PFSK-1 (cell line): ENCODE data around the gene WBP1L.

ENCODE experiments used
- POLR2AphosphoS5 ChIP-seq: IDR thresholded peaks from 2 replicates; pipeline ENCODE4 v1.6.1; 2012; ENCODE audit warnings: low read depth, mild to moderate bottlenecking, control low read depth, low read length, moderate library complexity
- REST ChIP-seq, 2 experiments: IDR thresholded peaks; 2 replicates each; pipeline versions ENCODE4 v1.6.1 to v1.8.0; 2011 to 2012; ENCODE audit warnings: low read depth in 2 of 2, low read length in 2 of 2, control low read depth in 1 of 2, inconsistent platforms in 1 of 2, mild to moderate bottlenecking in 1 of 2, moderate library complexity in 1 of 2; ENCODE audit not compliant: insufficient read depth in 1 of 2
- SIN3A ChIP-seq: IDR thresholded peaks from 2 replicates; pipeline ENCODE4 v1.6.1; 2012; ENCODE audit warnings: mild to moderate bottlenecking, low read length, moderate library complexity, borderline replicate concordance; ENCODE audit not compliant: insufficient read depth
- TAF1 ChIP-seq: IDR thresholded peaks from 2 replicates; pipeline ENCODE4 v1.6.1; 2012; ENCODE audit warnings: low read length, control low read depth, borderline replicate concordance; ENCODE audit not compliant: insufficient read depth

DNA sequence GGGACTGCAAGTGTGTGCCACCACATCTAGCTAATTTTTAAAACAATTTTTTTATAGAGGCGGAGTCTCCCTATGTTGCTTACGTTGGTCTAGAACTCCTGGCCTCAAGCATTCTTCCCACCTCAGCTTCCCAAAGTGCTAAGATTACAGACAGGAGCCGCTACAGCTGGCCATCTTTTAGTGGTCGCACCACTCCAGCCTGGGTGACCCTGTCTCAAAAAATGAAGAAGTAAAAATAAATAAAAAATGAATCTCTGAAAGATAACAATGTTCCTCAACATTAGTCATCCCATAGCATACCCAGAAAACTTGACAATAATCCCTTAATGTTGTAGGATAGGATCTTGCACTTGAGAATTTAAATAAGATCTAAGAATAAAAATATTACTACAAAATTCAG lies 18.2 kb downstream of the WBP1L start:
- TF ChIP-seq REST (IDR thresholded peaks at IDR 0.05; ENCODE audit: insufficient read depth in 1 of 2, low read depth in 2 of 2, low read length in 2 of 2) (no peak), POLR2AphosphoS5 (no peak), TAF1 (no peak), SIN3A (no peak)
